H1 (cell line): ENCODE measurements around the gene CREB3L1. TPM values are rescaled to one million over a fixed set of nuclear protein-coding genes. Genes with fewer than 3 reads are reported as not detected.

Experiments used
- CTCF ChIA-PET: fragments of 300-600 bp; sonication (Branson Sonifier 250); formaldehyde crosslinking; loops from one replicate; lab custom pipeline; 2021; ENCODE audit not compliant: partially characterized antibody; lab: Charles Lee
- POLR2A ChIA-PET: fragments of 300-600 bp; sonication (Branson Sonifier 250); formaldehyde crosslinking; loops from one replicate; lab custom pipeline; 2021; ENCODE audit warnings: inconsistent platforms; ENCODE audit not compliant: partially characterized antibody; lab: Charles Lee
- DNase-seq, 2 experiments: peaks; one replicate each; pipeline versions ENCODE4 v3.0.0 to v3.0.0-alpha.2; 2010 to 2022; ENCODE audit warnings: low spot score in 2 of 2, low read depth in 1 of 2, mixed read lengths in 1 of 2
- FAIRE-seq: peaks from 2 replicates; lab custom pipeline; 2011; peaks lifted over from hg19 to GRCh38; lab: Jason Lieb, UNC
- H2AFZ ChIP-seq: 2 replicates; pipeline ENCODE4 v1.8.1; 2012; ENCODE audit warnings: low read length, inconsistent platforms
- H2AK5ac ChIP-seq: 2 replicates; pipeline ENCODE4 v1.6.1; 2013; ENCODE audit warnings: low read depth, low read length
- H2BK120ac ChIP-seq: replicated peaks from 2 replicates; pipeline ENCODE3; 2013; ENCODE audit warnings: low read depth, low read length, inconsistent platforms
- H2BK12ac ChIP-seq: 2 replicates; pipeline ENCODE4 v1.6.1; 2013; ENCODE audit warnings: low read depth, low read length
- H2BK15ac ChIP-seq: 2 replicates; pipeline ENCODE4 v1.6.1; 2013; ENCODE audit warnings: low read length
- H2BK20ac ChIP-seq: 2 replicates; pipeline ENCODE4 v1.6.1; 2013; ENCODE audit warnings: low read length
- H2BK5ac ChIP-seq: 2 replicates; pipeline ENCODE4 v1.6.1; 2013; ENCODE audit warnings: low read depth, low read length
- H3K14ac ChIP-seq: 2 replicates; pipeline ENCODE4 v1.6.1; 2013; ENCODE audit warnings: inconsistent platforms; ENCODE audit not compliant: insufficient read length
- H3K18ac ChIP-seq: 2 replicates; pipeline ENCODE4 v1.6.1; 2013; ENCODE audit warnings: low read length; ENCODE audit errors: extremely low read depth
- H3K23ac ChIP-seq: 2 replicates; pipeline ENCODE4 v1.6.1; 2013; ENCODE audit warnings: inconsistent platforms; ENCODE audit not compliant: insufficient read length
- H3K23me2 ChIP-seq: 2 replicates; pipeline ENCODE4 v1.6.1; 2013; ENCODE audit warnings: low read depth, low read length
- H3K27ac ChIP-seq: 2 replicates; pipeline ENCODE4 v1.6.1; 2011; ENCODE audit warnings: low read depth, low read length, inconsistent platforms
- H3K27me3 ChIP-seq, 4 experiments: replicated peaks in 1 of 4; 1 replicate in 1 of 4; 2 replicates in 3 of 4; pipeline versions ENCODE4 v1.6.1 to v1.8.1; 2011 to 2013; ENCODE audit warnings: low read length in 3 of 4, mild to moderate bottlenecking in 3 of 4, inconsistent platforms in 2 of 4, mixed read lengths in 2 of 4, moderate library complexity in 1 of 4; ENCODE audit not compliant: control insufficient read depth in 3 of 4, insufficient read depth in 3 of 4; ENCODE audit errors: extremely low read depth in 1 of 4
- H3K36me3 ChIP-seq, 4 experiments: 2 replicates each; pipeline versions ENCODE4 v1.6.1 to v1.8.1; 2011 to 2013; ENCODE audit warnings: mild to moderate bottlenecking in 4 of 4, low read length in 3 of 4, moderate library complexity in 2 of 4, control low read depth in 1 of 4, inconsistent platforms in 1 of 4; ENCODE audit not compliant: insufficient read depth in 4 of 4, control insufficient read depth in 2 of 4
- H3K4ac ChIP-seq: replicated peaks from 2 replicates; pipeline ENCODE3; 2013; ENCODE audit warnings: low read length, low read depth, mixed read lengths, inconsistent platforms; ENCODE audit not compliant: insufficient read length
- H3K4me1 ChIP-seq, 4 experiments: replicated peaks in 1 of 4; 1 replicate in 1 of 4; 2 replicates in 3 of 4; pipeline versions ENCODE4 v1.6.1 to v1.8.1; 2011 to 2013; ENCODE audit warnings: low read length in 3 of 4, inconsistent platforms in 2 of 4, mixed read lengths in 1 of 4; ENCODE audit not compliant: insufficient read depth in 4 of 4, control insufficient read depth in 3 of 4
- H3K4me2 ChIP-seq, 2 experiments: 2 replicates each; pipeline versions ENCODE4 v1.6.1 to v1.8.1; 2011 to 2013; ENCODE audit warnings: low read depth in 2 of 2, low read length in 2 of 2, control low read depth in 1 of 2, inconsistent platforms in 1 of 2, mild to moderate bottlenecking in 1 of 2; ENCODE audit not compliant: insufficient read depth in 1 of 2
- H3K4me3 ChIP-seq, 4 experiments: fragments of 200-600, 300-600 bp in 1 of 4; sonication (generic), shearing (Covaris generic), sonication (Bioruptor Twin) in 1 of 4; 2 replicates each; pipeline versions ENCODE4 v1.5.1 to v1.8.1; 2011 to 2016; ENCODE audit warnings: low read length in 4 of 4, low read depth in 3 of 4, control low read depth in 2 of 4, inconsistent platforms in 2 of 4, mild to moderate bottlenecking in 2 of 4, mixed read lengths in 1 of 4, moderate library complexity in 1 of 4; ENCODE audit not compliant: insufficient read depth in 2 of 4; ENCODE audit errors: extremely low read depth in 1 of 4
- H3K56ac ChIP-seq: replicated peaks from 2 replicates; pipeline ENCODE3; 2013; ENCODE audit warnings: low read depth, mild to moderate bottlenecking, mixed read lengths, low read length, inconsistent platforms; ENCODE audit not compliant: insufficient read length
- H3K79me1 ChIP-seq: 2 replicates; pipeline ENCODE4 v1.6.1; 2013; ENCODE audit warnings: low read depth, low read length, control low read depth
- H3K79me2 ChIP-seq, 2 experiments: 2 replicates each; pipeline versions ENCODE4 v1.6.1 to v1.8.1; 2012 to 2013; ENCODE audit warnings: low read length in 2 of 2, mild to moderate bottlenecking in 2 of 2, inconsistent platforms in 1 of 2; ENCODE audit not compliant: insufficient read depth in 2 of 2, control insufficient read depth in 1 of 2
- H3K9ac ChIP-seq, 4 experiments: replicated peaks in 1 of 4; 1 replicate in 1 of 4; 2 replicates in 3 of 4; pipeline versions ENCODE4 v1.6.1 to v1.8.1; 2011 to 2013; ENCODE audit warnings: low read depth in 3 of 4, low read length in 3 of 4, control low read depth in 2 of 4, mild to moderate bottlenecking in 2 of 4, moderate library complexity in 2 of 4, inconsistent platforms in 1 of 4; ENCODE audit errors: extremely low read depth in 1 of 4
- H3K9me3 ChIP-seq, 2 experiments: 2 replicates each; pipeline versions ENCODE4 v1.6.1 to v1.8.1; 2012 to 2013; ENCODE audit warnings: mild to moderate bottlenecking in 2 of 2, moderate library complexity in 2 of 2, control low read depth in 1 of 2, inconsistent platforms in 1 of 2, low read depth in 1 of 2, low read length in 1 of 2, mixed read lengths in 1 of 2; ENCODE audit not compliant: insufficient read depth in 2 of 2
- H4K20me1 ChIP-seq, 2 experiments: replicated peaks in 1 of 2; 2 replicates each; pipeline versions ENCODE3 to v1.8.1; 2011 to 2013; ENCODE audit warnings: inconsistent platforms in 2 of 2, low read length in 2 of 2, mild to moderate bottlenecking in 1 of 2; ENCODE audit not compliant: insufficient read depth in 2 of 2, control insufficient read depth in 1 of 2
- H4K5ac ChIP-seq: 2 replicates; pipeline ENCODE4 v1.6.1; 2013; ENCODE audit warnings: low read length, low read depth, mixed read lengths, inconsistent platforms; ENCODE audit not compliant: insufficient read length
- H4K8ac ChIP-seq: 2 replicates; pipeline ENCODE4 v1.8.0; 2013; ENCODE audit warnings: mild to moderate bottlenecking, moderate library complexity, low read length, inconsistent platforms; ENCODE audit not compliant: insufficient read depth; ENCODE audit errors: extremely low read depth
- H4K91ac ChIP-seq: replicated peaks from 2 replicates; pipeline ENCODE3; 2013; ENCODE audit warnings: low read length, mixed read lengths, inconsistent platforms; ENCODE audit not compliant: insufficient read length
- ATF2 ChIP-seq: IDR thresholded peaks from 2 replicates; pipeline ENCODE4 v1.6.1; 2012; ENCODE audit warnings: low read length, inconsistent platforms
- E2F6 ChIP-seq: IDR thresholded peaks from 2 replicates; pipeline ENCODE4 v1.6.1; 2012; ENCODE audit warnings: inconsistent platforms
- EP300 ChIP-seq, 2 experiments: IDR thresholded peaks; 1 replicate in 1 of 2; 2 replicates in 1 of 2; pipeline ENCODE4 v1.6.1; 2011 to 2012; ENCODE audit warnings: low read depth in 2 of 2, low read length in 2 of 2, mild to moderate bottlenecking in 2 of 2, borderline replicate concordance in 1 of 2, inconsistent platforms in 1 of 2, moderate library complexity in 1 of 2
- KDM5A ChIP-seq: fragments of 200-600 bp; IDR thresholded peaks from 2 replicates; pipeline ENCODE4 v1.7.1; 2012; ENCODE audit warnings: mild to moderate bottlenecking, low read length, inconsistent platforms, mixed read lengths
- NANOG ChIP-seq: IDR thresholded peaks from 2 replicates; pipeline ENCODE4 v1.6.1; 2011; ENCODE audit warnings: low read length, low read depth, mild to moderate bottlenecking, inconsistent platforms; ENCODE audit not compliant: insufficient read depth, poor library complexity, severe bottlenecking
- POLR2A ChIP-seq, 2 experiments: IDR thresholded peaks; 1 replicate in 1 of 2; 2 replicates in 1 of 2; pipeline ENCODE4 v1.6.1; 2011; ENCODE audit warnings: low read depth in 2 of 2, low read length in 2 of 2, mild to moderate bottlenecking in 2 of 2; ENCODE audit errors: control extremely low read depth in 1 of 2
- RAD21 ChIP-seq, 2 experiments: IDR thresholded peaks in 1 of 2; conservative IDR thresholded peaks in 1 of 2; 2 replicates each; pipeline ENCODE4 v1.6.1; 2011; ENCODE audit warnings: low read depth in 2 of 2, low read length in 2 of 2, improper control_type of control experiment in 1 of 2, inconsistent platforms in 1 of 2, mild to moderate bottlenecking in 1 of 2, moderate library complexity in 1 of 2
- SIRT6 ChIP-seq: IDR thresholded peaks from one replicate; pipeline ENCODE4 v1.7.1; 2012; ENCODE audit warnings: low read length, inconsistent platforms
- SIX5 ChIP-seq: IDR thresholded peaks from 2 replicates; pipeline ENCODE4 v1.6.1; 2011; ENCODE audit warnings: mild to moderate bottlenecking, low read depth, low read length
- SP4 ChIP-seq: IDR thresholded peaks from 2 replicates; pipeline ENCODE4 v1.6.1; 2012; ENCODE audit warnings: low read length, inconsistent platforms
- SUZ12 ChIP-seq: fragments of 200-600 bp; sonication (generic); IDR thresholded peaks from 2 replicates; pipeline ENCODE4 v1.6.1; 2012; ENCODE audit warnings: mild to moderate bottlenecking, inconsistent platforms, low read length, moderate library complexity, mixed read lengths
- TAF1 ChIP-seq: IDR thresholded peaks from 2 replicates; pipeline ENCODE4 v1.6.1; 2011; ENCODE audit warnings: mild to moderate bottlenecking, low read depth, low read length
- polyA plus RNA-seq, 7 experiments: library from polyadenylated mRNA; depleted of rRNA in 3 of 7; stranded (reverse) in 5 of 7; unstranded in 2 of 7; fragments of >200 nt in 5 of 7; fragments of 200-250 nt in 2 of 7; gene quantifications; 1 replicate in 5 of 7; 2 replicates in 1 of 7; 4 replicates in 1 of 7; pipeline versions ENCODE4 v1.2.1 to v1.2.3, GENCODE V29; 2011 to 2013; ENCODE audit warnings: missing spikeins in 2 of 7, mixed read lengths in 2 of 7
- total RNA-seq: library from RNA; stranded (reverse); fragmentation: NEBNext Ultra II Directional; extraction: Animal tissue kit (Norgen Biotek cat#: 25700); gene quantifications from 2 replicates; pipeline ENCODE4 v1.2.1, GENCODE V29; 2021

Gene CREB3L1
- total and polyA plus RNA-seq, 2 of the 8 experiments (the other 6 are each of a cell fraction or from before 2014, with no cell fraction given) = 4.1 to 12.7 TPM

- no peak overlapping the region for H4K91ac ChIP-seq
- H3K79me1 ChIP-seq = no peaks in the 10 kb centered on the region
- no peak overlapping the region for H3K9ac ChIP-seq
- H3K14ac ChIP-seq = no peak overlapping the region
- H3K18ac ChIP-seq = no peak overlapping the region
- no peak overlapping the region for H3K27ac ChIP-seq
- no peak overlapping the region for H2BK15ac ChIP-seq
- no peak overlapping the region for H4K8ac ChIP-seq
- H3K36me3 ChIP-seq = no peaks in the 10 kb centered on the region
- H2BK120ac ChIP-seq = no peak overlapping the region
- H4K5ac ChIP-seq = no peak overlapping the region
- no peak overlapping the region for H3K23ac ChIP-seq
- H2BK5ac ChIP-seq = no peak overlapping the region
- no peak overlapping the region for H3K4me3 ChIP-seq
- H3K56ac ChIP-seq = no peak overlapping the region
- no peak overlapping the region for H2BK12ac ChIP-seq
- no peaks in the 10 kb centered on the region for H3K9me3 ChIP-seq
- H2AK5ac ChIP-seq = no peak overlapping the region
- H3K27me3 ChIP-seq = peaks cover 0 to 4% (median 4%) of the 10 kb centered on the region in 4 experiments; a peak in 2 of 7 replicates
- no peaks in the 10 kb centered on the region for H4K20me1 ChIP-seq
- CTCF ChIA-PET = interaction anchor here (0.9 to 13.5 kb wide), 4 partner anchors 10 to 121 kb away, joined by 3 to 172 read pairs (median 28); partner anchors contain the start of gene CREB3L1
- H2BK20ac ChIP-seq = no peak overlapping the region
- POLR2A ChIA-PET = interaction anchor here (0.9 to 1.8 kb wide), 3 partner anchors 8 to 25 kb away, joined by 4 to 5 read pairs (median 4); no protein-coding TSS in a partner anchor
- H3K23me2 ChIP-seq = no peaks in the 10 kb centered on the region; the same call in 1 of the 2 replicates
- no peak for DNase-seq
- peaks cover 3 to 8% (median 5%) of the 10 kb centered on the region in 4 experiments; a peak in 4 of 7 replicates for H3K4me1 ChIP-seq
- no peak for FAIRE-seq
- H3K79me2 ChIP-seq = no peaks in the 10 kb centered on the region
- no peak overlapping the region for H3K4me2 ChIP-seq
- H2AFZ ChIP-seq = no peak overlapping the region
- no peak overlapping the region for H3K4ac ChIP-seq
- TF ChIP-seq SUZ12 = no peak
- no peak for TF ChIP-seq POLR2A (IDR thresholded peaks at IDR 0.05; ENCODE audit: control extremely low read depth in 1 of 2, low read depth in 2 of 2, low read length in 2 of 2)
- no peak for TF ChIP-seq EP300 (IDR thresholded peaks at IDR 0.05; ENCODE audit: borderline replicate concordance in 1 of 2, low read depth in 2 of 2, low read length in 2 of 2)
- no peak for TF ChIP-seq E2F6
- TF ChIP-seq KDM5A = no peak
- no peak for TF ChIP-seq RAD21 (IDR thresholded peaks at IDR 0.05 in 1 of 2, conservative IDR thresholded peaks at IDR 0.05 in 1 of 2; ENCODE audit: low read depth in 2 of 2, low read length in 2 of 2)
- TF ChIP-seq SIRT6 = no peak
- TF ChIP-seq ATF2 = no peak
- TF ChIP-seq TAF1 = no peak
- TF ChIP-seq SIX5 = no peak
- no peak for TF ChIP-seq SP4
- TF ChIP-seq NANOG = no peak
Observed at GRCh38 chr11:46267930-46268329, 9.5 kb upstream of the CREB3L1 start.
